Left ventricle myocardium inferior (tissue), 1 donor: ENCODE data around the gene MED12L. TPM values are rescaled to one million over a fixed set of nuclear protein-coding genes. Genes with fewer than 3 reads are reported as not detected.

ENCODE experiments used
- DNase-seq: peaks from one replicate; pipeline ENCODE4 v3.0.0-alpha.2; 2020
- H3K27ac ChIP-seq: fragments of 200-600 bp; replicated peaks from 2 replicates; pipeline ENCODE4 v1.8.0; 2021
- H3K27me3 ChIP-seq: fragments of 200-600 bp; 2 replicates; pipeline ENCODE4 v1.8.0; 2021; ENCODE audit warnings: low read depth
- H3K36me3 ChIP-seq: fragments of 200-600 bp; 2 replicates; pipeline ENCODE4 v1.8.0; 2021
- H3K4me1 ChIP-seq: fragments of 200-600 bp; 2 replicates; pipeline ENCODE4 v1.8.0; 2021
- H3K4me3 ChIP-seq: fragments of 200-600 bp; 2 replicates; pipeline ENCODE4 v1.8.0; 2021; ENCODE audit warnings: mild to moderate bottlenecking, moderate library complexity
- H3K9me3 ChIP-seq: fragments of 200-600 bp; replicated peaks from 2 replicates; pipeline ENCODE4 v1.8.0; 2021
- CTCF ChIP-seq: fragments of 200-600 bp; IDR thresholded peaks from 2 replicates; pipeline ENCODE4 v1.8.0; 2021; ENCODE audit warnings: antibody characterized with exemption, mild to moderate bottlenecking, borderline replicate concordance
- intact Hi-C: fragments of 100-400 bp; cut with micrococcal nuclease; formaldehyde crosslinking; loops from one replicate; pipeline ENCODE4 v1.11.0; 2022
- total RNA-seq: library from RNA; stranded (reverse); fragmentation: NEBNext Ultra II Directional; extraction: Animal tissue kit (Norgen Biotek cat#: 25700); gene quantifications from one replicate; pipeline ENCODE4 v1.2.1, GENCODE V29; 2021
- donor health status: DM: no; HTN: yes; CAD: no; lungs with severe emphysema.

Gene MED12L
- total RNA-seq, 1 donor from 2014 or later: 0.82 TPM

- Histone ChIP-seq H3K4me1 (no peaks in the 10 kb centered on the region), H3K4me3 (no peak overlapping the region), H3K27ac (no peak overlapping the region), H3K27me3 (no peaks in the 10 kb centered on the region), H3K36me3 (no peaks in the 10 kb centered on the region), H3K9me3 (peaks cover 27% of the 10 kb centered on the region)
- no peak for DNase-seq
- no peak for TF ChIP-seq CTCF
- intact Hi-C loops: no loop called here
Measured at GRCh38 chr3:151483961-151484520, 398.6 kb downstream of the MED12L start.

Other genes starting within 250 kb of the MED12L start
- 0.22 TPM for gene MINDY4B, start 180.2 kb upstream of the MED12L start, total RNA-seq
- gene CLRN1, start 112.9 kb upstream of the MED12L start, total RNA-seq: not detected
- gene GPR171, start 117.6 kb downstream of the MED12L start, total RNA-seq: not detected
- 2.9 TPM for gene P2RY14, start 192.9 kb downstream of the MED12L start, total RNA-seq
- gene GPR87, start 231.2 kb downstream of the MED12L start, total RNA-seq: not detected
- 0.96 TPM for gene P2RY13, start 243.9 kb downstream of the MED12L start, total RNA-seq